Right ventricle myocardium superior (tissue), 1 donor: ENCODE measurements around the gene GABRB3. TPM values are rescaled to one million over a fixed set of nuclear protein-coding genes. Genes with fewer than 3 reads are reported as not detected.

Experiments used
- ATAC-seq: fragments of 200-7000 bp; cut with Tn5 transposase; one replicate; pipeline ENCODE4 v1.9.1; 2020; ENCODE audit warnings: mild to moderate bottlenecking; ENCODE audit not compliant: poor library complexity
- DNase-seq: peaks from one replicate; pipeline ENCODE4 v3.0.0-alpha.2; 2020
- intact Hi-C: fragments of 100-400 bp; cut with DNase I; formaldehyde crosslinking; loops from one replicate; pipeline ENCODE4 v1.11.2; 2022
- total RNA-seq: library from RNA; stranded (reverse); fragmentation: NEBNext Ultra II Directional; extraction: Animal tissue kit (Norgen Biotek cat#: 25700); gene quantifications from one replicate; pipeline ENCODE4 v1.2.1, GENCODE V29; 2021
- donor health status: DM: no; HTN: yes; CAD: no; lungs with severe emphysema.

The GABRB3 gene
- total RNA-seq, 1 donor from 2014 or later = 1.6 TPM

DNA sequence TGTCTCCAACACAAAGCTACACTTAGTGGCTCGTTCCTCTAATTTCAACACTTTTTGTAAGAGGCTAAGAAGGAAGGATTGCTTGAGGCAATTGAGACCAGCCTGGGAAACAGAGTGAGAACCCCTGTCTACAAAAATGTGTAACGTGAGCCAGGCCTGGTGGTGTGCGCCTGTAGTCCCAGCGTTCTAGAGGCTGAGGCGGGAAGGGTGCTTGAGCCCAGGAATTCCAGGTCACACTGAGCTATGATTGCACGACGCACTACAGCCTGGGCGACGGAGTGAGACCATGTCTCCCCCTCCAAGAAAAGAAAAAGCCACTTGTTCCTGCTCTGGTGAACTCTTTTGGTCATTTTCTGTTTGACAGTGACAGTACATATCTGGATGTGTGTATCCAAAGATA is 127.9 kb downstream of the GABRB3 start:
- intact Hi-C loops = no loop called here
- ATAC-seq = no peak
- DNase-seq = no peak

DNA sequence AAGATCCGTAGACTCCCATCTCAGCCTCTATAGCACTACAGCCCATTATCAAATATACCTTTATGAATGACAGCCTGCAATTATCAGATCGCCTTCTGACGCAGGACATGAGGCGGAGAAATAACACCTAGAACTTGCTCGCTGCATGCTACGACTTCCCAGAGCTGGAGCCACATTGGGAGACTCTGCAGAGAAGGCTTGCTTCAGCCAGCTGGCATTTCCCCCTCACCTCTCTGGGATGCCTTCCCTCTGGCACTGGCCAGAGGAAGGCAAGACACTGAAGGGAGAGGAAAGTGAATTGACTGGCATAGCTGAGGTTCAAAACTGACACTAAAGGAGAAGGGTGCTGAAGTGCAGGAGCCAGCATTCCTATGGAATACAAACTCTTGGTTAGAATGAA is 131.7 kb downstream of the GABRB3 start:
- ATAC-seq (no peak), DNase-seq (no peak)
- intact Hi-C loops = no loop called here

- DNase-seq (no peak), ATAC-seq (no peak)
- intact Hi-C loops = no loop called here
Observed at GRCh38 chr15:26640601-26641000, 132.3 kb downstream of the GABRB3 start.

DNA sequence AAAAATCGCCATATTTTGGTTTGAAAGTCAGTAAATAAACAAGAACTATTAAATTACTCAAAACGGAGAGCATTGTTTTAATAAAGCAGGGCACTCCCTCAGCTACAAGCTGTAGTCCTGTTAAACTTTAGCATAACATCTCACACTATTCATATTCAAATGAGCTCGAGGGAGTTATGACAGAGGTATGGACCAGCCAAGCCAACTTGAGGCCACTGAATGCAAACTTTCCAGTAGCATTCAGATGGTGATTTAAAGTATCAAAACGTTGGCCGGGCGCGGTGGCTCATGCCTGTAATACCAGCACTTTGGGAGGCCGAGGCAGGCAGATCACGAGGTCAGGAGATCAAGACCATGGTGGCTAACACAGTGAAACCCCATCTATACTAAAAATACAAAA is 132.9 kb downstream of the GABRB3 start:
- intact Hi-C loops = no loop called here
- DNase-seq (no peak), ATAC-seq (no peak)

DNA sequence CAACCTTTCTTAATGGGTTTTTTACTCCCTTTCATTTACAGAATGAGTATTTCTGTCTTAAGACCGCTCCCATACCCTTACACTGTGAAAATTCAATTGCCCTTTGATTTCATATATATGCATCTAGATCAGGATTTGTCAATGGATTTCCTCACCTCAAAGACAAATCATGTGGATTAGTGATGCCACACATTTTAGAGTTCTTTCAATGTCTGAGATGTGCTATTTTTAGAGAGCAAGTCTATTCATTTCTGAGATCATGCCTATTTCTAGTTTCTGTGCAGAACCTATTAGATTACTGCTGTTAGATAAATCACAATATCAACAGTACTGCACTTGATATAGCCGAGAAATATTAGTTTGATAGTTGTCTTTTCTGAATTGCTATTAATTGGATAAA is 137.3 kb downstream of the GABRB3 start:
- no peak for DNase-seq
- intact Hi-C loops = no loop called here
- no peak for ATAC-seq

GRCh38 chr15:26635105-26635504 is 137.8 kb downstream of the GABRB3 start:
- ATAC-seq (no peak), DNase-seq (no peak)
- intact Hi-C loops = no loop called here

- ATAC-seq (no peak), DNase-seq (no peak)
- intact Hi-C loops = no loop called here
Observed at GRCh38 chr15:26634319-26634718, 138.5 kb downstream of the GABRB3 start.

- no peak for DNase-seq
- intact Hi-C loops = no loop called here
- ATAC-seq = no peak
Observed at GRCh38 chr15:26632500-26632899, 140.4 kb downstream of the GABRB3 start.

DNA sequence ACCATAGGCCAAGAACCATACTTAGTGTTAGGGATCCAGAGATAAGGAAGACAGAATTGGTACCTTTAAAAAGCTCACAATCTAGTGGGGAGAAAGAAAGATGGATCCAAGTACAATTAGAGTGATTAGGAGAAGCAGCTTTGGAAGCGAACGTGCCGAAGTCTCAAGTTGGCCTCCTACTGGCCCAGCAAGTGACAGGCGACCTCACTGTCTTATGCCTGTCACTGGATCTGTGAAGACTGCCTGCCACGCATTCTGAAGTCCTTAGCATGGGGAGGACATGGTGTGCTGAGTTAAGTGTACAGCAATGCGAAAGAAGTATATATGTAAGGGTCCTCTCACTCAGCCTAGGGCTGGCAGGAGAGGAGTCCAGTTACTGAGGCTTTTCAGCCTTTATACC is 141.0 kb downstream of the GABRB3 start:
- no peak for DNase-seq
- intact Hi-C loops = no loop called here
- ATAC-seq = no peak

DNA sequence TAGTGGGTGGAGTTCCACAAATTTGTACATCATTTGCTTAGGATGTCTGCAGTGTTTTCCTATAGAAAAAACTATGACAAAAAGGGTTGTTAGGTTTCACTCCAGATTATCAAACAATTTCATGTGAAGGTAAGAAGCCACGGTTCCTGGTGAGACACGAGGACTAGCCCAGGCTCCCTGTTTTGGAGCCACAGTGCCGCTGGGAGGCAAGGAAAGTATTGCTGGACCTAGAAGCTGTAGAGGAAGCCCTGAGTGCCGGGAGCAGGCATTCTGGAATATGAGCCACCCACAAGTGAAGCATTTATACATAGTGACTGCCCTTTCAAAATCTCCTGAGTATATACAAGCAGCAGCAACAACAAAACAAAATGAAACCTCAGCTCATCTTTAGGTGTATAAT is 142.0 kb downstream of the GABRB3 start:
- no peak for DNase-seq
- intact Hi-C loops = no loop called here
- ATAC-seq = no peak

DNA sequence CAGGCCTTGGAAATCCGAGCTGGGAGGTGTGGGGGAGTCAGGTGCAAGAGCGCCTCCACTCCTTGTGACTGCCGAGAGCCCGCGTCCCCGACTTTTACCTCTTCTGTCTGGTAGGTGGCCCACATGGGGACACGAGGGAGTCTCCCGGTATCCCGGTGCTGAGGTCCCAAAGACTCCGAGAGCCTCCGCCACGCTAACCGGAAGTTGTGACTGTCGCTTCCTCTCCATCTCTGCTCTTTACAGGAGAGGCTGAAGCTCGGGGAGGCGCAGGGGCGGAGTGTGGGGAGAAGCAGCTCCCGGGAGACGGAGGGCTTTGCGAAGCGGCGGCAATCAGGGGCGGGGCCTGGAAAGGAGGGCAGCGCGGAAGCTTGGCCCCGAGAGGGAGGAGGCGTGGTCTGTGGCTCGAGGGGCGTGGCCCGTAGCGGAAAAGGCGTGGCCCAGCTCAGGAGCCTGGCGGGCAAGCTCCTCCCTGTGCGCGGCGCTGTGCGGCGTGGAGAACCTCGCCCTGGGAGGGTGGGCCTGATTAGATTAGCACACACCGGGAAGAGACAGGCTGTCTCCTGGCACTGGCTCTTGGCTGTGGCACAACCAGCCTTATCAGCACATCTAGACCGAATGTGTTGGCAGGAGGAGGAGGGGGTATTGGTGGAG is 143.9 kb downstream of the GABRB3 start:
- ATAC-seq (peak; percentile 91), DNase-seq (peak; percentile 73)
- intact Hi-C loops = no loop called here

GRCh38 chr15:26628071-26628470 is 144.8 kb downstream of the GABRB3 start:
- intact Hi-C loops = no loop called here
- DNase-seq = no peak
- no peak for ATAC-seq

DNA sequence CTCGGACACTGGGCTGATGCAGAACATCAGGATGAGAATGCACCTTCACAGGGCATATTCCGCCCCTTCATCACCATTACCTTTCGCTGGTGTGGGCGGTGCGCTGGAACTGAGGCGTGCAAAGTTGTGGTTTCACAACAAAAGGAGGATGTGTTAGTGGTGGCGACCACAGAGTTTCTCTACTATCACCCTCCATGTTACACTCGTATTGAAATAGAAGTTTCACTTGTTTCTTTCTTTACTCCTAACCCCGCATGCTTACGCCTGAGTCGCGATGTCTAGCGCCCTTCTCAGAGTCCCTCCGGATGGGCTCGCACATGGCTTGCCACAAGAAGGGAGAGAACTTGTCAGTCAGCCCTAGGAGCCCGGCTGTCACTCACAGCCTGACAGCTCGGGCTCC is 148.7 kb downstream of the GABRB3 start:
- ATAC-seq (no peak), DNase-seq (no peak)
- intact Hi-C loops = no loop called here

- intact Hi-C loops = no loop called here
- ATAC-seq = no peak
- DNase-seq = no peak
Observed at GRCh38 chr15:26623071-26623470, 149.8 kb downstream of the GABRB3 start.

- intact Hi-C loops = no loop called here
- ATAC-seq = no peak
- DNase-seq = no peak
Observed at GRCh38 chr15:26621816-26622215, 151.1 kb downstream of the GABRB3 start.

GRCh38 chr15:26620528-26621458 is 152.1 kb downstream of the GABRB3 start:
- no peak for ATAC-seq
- intact Hi-C loops = no loop called here

GRCh38 chr15:26615927-26616302 is 157.0 kb downstream of the GABRB3 start:
- DNase-seq (no peak), ATAC-seq (no peak)
- intact Hi-C loops = no loop called here

More at GRCh38 chr15:26620528-26621458, 152.1 kb downstream of the GABRB3 start:
- DNase-seq = no peak

DNA sequence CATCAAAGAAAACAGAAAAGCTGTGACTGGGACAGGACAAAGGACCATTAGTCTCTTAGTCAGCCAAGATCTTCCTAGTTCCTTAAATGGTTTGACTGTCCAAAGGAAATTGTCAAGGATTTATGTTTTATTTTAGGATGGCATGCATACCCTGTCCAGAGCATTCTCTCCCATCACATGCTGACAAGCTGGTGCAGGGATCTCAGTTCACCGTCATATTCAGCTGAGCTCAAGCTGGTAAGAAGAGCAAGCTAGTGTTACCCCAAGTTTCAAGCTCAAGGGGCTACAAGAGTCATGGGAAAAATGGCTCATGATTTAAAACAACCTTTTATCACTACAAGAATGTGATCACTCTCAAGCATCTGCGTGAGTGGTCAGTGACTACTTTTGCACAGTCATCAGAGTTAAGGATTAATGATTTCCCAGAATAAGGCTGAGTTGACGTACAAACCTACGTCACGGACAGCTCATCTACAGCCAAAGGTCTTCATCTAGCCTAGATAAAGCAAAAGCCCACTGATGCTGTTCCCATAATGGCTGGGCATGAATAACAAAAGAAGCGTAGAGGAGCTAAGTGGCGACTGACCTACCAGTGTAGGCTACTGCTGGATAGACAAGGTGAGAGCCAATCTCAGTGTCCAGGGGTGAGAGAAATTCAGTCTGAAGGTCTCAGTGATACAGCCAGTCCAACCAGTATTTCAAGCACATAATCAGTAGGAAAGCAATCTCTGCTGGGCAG is 157.5 kb downstream of the GABRB3 start:
- ATAC-seq (no peak), DNase-seq (no peak)
- intact Hi-C loops = no loop called here

- DNase-seq (no peak), ATAC-seq (no peak)
- intact Hi-C loops = no loop called here
Observed at GRCh38 chr15:26614734-26615133, 158.1 kb downstream of the GABRB3 start.

GRCh38 chr15:26598704-26599103 is 174.2 kb downstream of the GABRB3 start:
- ATAC-seq (no peak), DNase-seq (no peak)
- intact Hi-C loops = no loop called here
